GM18502 (cell line): ENCODE data around the gene PPM1D.

ENCODE experiments used
- ATAC-seq: cut with Tn5 transposase; IDR thresholded peaks from one replicate; pipeline ENCODE4 v1.9.1; 2021; ENCODE audit warnings: mild to moderate bottlenecking; ENCODE audit not compliant: unreplicated experiment, poor library complexity

Gene PPM1D

GRCh38 chr17:60615108-60615507 lies 15.1 kb downstream of the PPM1D start:
- ATAC-seq: no peak

DNA sequence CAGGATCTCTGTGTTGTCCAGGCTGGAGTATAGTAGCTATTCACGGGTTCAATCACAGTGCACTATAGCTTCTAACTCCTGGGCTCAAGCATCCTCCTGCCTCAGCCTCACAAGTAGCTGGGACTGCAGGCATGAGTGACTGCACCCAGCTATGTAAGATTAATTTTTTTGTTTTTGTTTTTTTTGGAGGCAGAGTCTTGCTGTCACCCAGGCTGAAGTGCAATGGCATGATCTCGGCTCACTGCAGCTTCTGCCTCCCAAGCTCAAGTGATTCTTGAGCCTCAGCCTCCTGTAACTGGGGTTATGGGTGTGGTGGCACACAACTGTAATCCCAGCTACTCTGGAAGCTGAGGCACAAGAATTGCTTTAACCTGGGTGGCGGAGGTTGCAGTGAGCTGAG lies 15.8 kb downstream of the PPM1D start:
- no peak for ATAC-seq

- no peak for ATAC-seq
These were observed 18.1 kb downstream of the PPM1D start for GRCh38 chr17:60618080-60618479.

DNA sequence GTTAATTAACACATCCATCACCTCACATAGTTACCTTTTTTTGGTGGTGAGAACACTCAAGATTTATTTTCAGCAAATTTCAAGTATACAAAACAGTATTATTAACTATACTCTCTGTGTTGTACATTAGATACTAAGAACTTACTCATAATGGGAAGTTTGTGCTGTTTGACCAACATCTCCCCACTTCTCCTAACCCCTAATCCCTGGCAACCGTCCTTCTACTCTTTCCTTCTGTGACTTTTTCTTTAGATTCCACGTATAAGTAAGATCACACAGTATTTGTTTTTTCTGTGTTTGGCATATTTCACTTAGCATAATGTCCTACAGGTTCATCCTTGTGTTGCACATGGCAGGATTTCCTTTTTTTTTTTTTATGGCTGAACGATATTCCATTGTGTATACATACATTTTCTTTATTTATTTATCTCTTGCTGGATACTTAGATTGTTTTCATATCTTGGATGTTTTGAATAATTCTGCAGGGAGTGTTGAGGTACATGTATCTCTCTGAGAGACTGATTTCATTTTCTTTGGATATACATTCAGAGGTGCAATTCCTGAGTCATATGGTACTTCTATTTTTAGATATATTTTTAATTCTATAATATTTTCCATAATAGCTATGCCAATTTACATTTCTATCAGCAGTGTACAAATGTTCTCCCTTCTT lies 19.0 kb downstream of the PPM1D start:
- no peak for ATAC-seq

DNA sequence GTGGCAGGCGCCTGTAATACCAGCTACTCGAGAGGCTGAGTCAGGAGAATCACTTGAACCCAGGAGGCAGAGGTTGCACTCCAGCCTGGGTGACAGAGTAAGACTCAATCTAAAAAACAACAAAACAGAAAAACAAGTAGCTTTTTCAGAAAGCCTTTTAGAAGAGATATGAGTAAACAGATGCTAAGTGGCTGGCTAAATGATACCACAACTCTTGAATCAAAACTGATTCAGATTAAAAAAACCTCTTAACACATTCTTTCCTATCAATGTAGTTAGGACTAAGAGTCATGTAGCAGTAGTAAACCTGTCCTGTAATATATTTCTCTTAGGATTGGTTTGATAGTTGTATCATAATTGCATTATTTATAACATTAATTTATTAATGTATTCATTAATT lies 23.0 kb downstream of the PPM1D start:
- no peak for ATAC-seq

- ATAC-seq: no peak
These were observed 23.4 kb downstream of the PPM1D start for GRCh38 chr17:60623415-60623814.

GRCh38 chr17:60627124-60627523 lies 27.1 kb downstream of the PPM1D start:
- no peak for ATAC-seq

- no peak for ATAC-seq
These were observed 28.4 kb downstream of the PPM1D start for GRCh38 chr17:60628252-60628889.

DNA sequence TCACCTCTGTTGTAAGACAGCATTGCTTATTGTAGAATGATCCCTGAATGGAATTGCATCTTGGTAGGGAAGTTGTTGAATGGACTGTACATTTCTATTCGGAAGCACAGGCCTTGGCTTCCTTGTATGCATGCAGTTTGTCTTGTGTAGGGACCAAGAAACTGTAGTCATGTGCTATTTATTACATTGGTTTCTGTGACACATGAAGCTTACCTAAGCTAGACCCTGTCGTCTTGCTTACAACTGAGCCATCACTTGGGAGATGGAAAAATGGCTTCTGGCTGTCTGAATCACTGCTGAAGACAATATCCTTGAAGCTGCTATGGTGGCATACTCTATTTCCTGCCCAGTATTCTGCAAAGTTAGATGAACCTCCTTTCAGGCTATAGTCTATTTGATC lies 29.1 kb downstream of the PPM1D start:
- no peak for ATAC-seq

DNA sequence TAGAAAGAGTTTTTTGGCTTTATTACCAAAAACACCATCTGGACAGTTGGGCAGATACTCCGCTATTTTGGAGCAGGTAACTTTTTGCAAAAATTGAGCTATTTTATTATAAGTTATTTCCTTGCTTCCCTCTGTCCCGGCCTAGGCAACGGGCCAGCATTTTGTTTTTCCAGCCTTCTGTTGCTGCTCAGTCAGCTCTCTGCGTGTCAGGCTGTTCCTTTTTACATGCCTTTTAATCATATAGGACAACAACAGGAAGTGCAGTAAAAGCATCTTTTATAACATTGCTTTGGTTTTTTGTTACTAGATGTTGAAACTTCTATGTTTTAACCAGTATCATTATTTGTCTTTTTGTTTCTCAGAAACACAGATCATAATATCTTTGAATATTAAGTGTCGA lies 30.4 kb downstream of the PPM1D start:
- ATAC-seq: no peak

DNA sequence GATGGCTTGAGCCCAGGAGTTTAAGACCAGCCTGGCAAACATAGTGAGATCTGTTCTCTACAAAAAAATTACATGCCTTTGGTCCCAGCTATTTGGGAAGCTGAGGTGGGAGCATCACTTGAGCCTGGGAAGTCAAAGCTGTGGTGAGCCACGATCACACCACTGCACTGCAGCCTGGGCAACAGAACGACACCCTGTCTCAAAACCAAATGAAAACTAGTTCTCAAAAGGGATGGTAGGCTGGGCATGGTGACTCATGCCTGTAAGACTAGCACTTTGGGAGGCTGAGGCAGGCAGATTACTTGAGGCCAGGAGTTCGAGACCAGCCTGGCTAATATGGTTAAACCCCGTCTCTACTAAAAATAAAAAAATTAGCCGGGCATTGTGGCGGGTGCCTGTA lies 31.1 kb downstream of the PPM1D start:
- ATAC-seq: no peak

- no peak for ATAC-seq
These were observed 37.7 kb downstream of the PPM1D start for GRCh38 chr17:60637683-60638082.

- no peak for ATAC-seq
These were observed 39.0 kb downstream of the PPM1D start for GRCh38 chr17:60639019-60639330.

- ATAC-seq: no peak
These were observed 40.5 kb downstream of the PPM1D start for GRCh38 chr17:60640503-60640902.

- ATAC-seq: no peak
These were observed 41.1 kb downstream of the PPM1D start for GRCh38 chr17:60641126-60641525.

GRCh38 chr17:60641810-60642220 lies 41.8 kb downstream of the PPM1D start:
- ATAC-seq: peak; percentile 58

DNA sequence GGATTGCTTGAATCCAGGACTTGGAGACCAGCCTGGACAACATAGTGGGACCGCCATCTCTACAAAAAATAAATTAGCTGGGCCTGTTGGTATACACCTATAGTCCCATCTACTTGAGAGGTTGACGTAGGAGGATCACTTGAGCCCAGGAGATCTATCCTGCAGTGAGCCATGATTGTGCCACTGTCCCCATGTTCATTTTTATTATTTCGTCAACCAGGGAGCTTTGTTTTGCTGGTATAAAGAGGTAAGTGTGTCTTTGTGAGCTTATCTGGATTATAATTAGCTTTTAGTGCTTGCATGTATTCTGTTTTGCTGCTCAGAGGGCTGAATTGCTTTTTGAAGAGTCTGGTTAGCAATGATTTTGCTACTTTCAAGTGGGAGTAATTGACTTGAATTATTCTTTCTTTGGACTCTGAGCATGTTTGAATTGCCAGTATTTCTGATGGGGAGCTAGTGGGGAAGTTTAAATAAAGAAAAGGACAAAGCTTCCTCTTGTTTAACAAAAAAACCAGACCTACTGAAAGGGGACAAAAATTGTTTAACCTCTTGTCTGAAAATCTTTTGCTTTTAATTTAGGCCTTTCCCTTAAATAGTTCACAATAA lies 46.0 kb downstream of the PPM1D start:
- no peak for ATAC-seq

GRCh38 chr17:60646701-60647100 lies 46.7 kb downstream of the PPM1D start:
- ATAC-seq: no peak

- ATAC-seq: no peak
These were observed 47.7 kb downstream of the PPM1D start for GRCh38 chr17:60647705-60648104.

- peak; percentile 98 for ATAC-seq
These were observed 52.7 kb downstream of the PPM1D start for GRCh38 chr17:60652454-60653247.

DNA sequence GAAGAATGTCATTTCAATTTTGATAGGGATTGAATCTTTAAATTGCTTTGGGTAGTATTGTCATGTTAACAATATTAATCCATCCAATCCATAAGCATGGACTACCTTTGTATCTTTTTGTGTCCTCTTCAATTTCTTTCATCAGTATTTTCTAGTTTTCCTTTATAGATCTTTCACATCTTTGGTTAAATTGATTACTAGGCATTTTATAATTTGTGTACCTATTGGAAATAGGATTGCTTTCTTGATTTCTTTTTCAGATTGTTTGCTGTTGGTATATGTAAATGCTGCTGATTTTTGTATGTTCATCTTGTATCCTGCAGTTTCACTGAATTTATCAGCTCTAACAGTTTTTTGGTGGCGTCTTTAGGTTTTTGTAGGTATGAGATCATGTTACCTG lies 53.6 kb downstream of the PPM1D start:
- no peak for ATAC-seq
